ENCODE measurements around the gene RUNX2.

GRCh38 chr6:45679163-45679562, 351.0 kb downstream of the RUNX2 start:
- TF ChIP-seq EZH2phosphoT487 (IDR thresholded peaks at IDR 0.05; ENCODE audit: insufficient read depth, low read depth) (no peak), EZH2 (IDR thresholded peaks at IDR 0.05; ENCODE audit: insufficient read depth, poor library complexity, severe bottlenecking) (no peak)
